ENCODE measurements around the gene EXOSC6. TPM values are rescaled to one million over a fixed set of nuclear protein-coding genes. Genes with fewer than 3 reads are reported as not detected.
A peak's percentile ranks its signal among the peaks of the same experiment; 100 is the strongest.

EXOSC6 gene
- total RNA-seq (2012; rRNA removed) (7.0 and 11.1 TPM in 2 replicates), polyA plus RNA-seq (2012; rRNA removed) (5.8 and 6.3 TPM in 2 replicates), Bru-seq, nascent RNA (percentile 85 among the genes with signal in this experiment), BruChase-seq, experiment 1, labeled RNA remaining after a 6-hour chase (percentile 98 among the genes with signal in this experiment), BruChase-seq, experiment 2, labeled RNA remaining after a 2-hour chase (percentile 98 among the genes with signal in this experiment)
- 4.7 and 5.3 TPM in 2 replicates for polyA plus RNA-seq (2012; cell fraction: cytosol; rRNA removed)
- polyA plus RNA-seq (2012; cell fraction: nucleus; rRNA removed; ENCODE audit: low replicate concordance): 6.1 and 6.9 TPM in 2 replicates
- long read RNA-seq, full-length matches to known transcripts: 39 of 39 reads
- long read RNA-seq, partial matches to known transcripts: 0 of 39 reads
- long read RNA-seq, other reads (novel, unspliced or antisense): 0 of 39 reads

DNA sequence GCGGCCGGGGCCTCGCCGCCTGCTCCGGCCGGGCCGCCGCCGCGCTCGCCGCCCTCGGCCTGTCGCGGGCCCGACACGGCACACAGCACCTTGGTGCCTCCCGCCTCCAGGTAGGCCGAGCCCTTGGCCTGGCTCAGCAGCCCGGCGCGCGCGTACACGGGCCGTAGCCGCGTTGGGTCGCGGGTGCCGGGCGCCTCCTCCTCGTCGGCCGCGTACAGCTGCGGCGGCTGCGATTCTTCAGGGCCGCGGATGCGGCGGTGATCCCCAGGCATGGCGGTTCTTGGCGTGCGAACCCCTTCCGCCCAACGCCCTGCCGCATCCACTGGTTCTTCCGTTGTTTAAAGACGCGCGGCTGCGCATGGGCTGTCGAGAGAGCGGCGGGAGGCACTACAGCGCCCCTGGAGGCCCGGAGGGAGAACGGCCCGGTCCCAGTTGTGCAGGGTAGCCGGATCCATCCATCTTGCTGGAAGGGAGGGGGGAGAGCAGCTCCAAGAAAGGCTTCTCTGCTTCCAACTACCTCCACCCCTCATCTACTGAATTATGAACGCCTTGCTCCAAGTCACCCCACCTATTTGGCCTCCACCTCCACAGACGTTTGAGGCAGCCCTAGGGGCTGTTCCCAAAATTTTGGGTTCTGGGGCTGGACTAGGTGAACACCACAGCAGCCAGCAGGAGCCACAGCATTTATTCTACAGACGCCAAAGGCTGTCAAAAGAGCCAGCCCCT, at the start of gene EXOSC6:
EXOSC6 (minus strand) TSS at position 312 of the 726 bp plus-strand sequence; CDS start at position 272, 40 bp downstream.
- Histone ChIP-seq H4K91ac (ENCODE audit: insufficient read depth, low read depth, low read length) (0 out of 2 replicates have a peak within 1 kb of the TSS, but pooled peaks have one; percentile 26), H4K5ac (ENCODE audit: low read depth, low read length) (peak within 1 kb of the TSS; percentile 40; the same call in 1 of the 2 replicates), H3K4me3 (ENCODE audit: insufficient read depth, low read depth, low read length) (peak within 1 kb of the TSS; percentile 61), H2BK20ac (ENCODE audit: low read depth, low read length) (no peak within 1 kb of the TSS), H4K20me1 (ENCODE audit: insufficient read depth, low read length) (peaks cover 39% of the 10 kb centered on the region), H3K36me3 (ENCODE audit: control insufficient read depth, insufficient read depth, low read length) (peaks cover 43% of the 10 kb centered on the region), H3K56ac (ENCODE audit: extremely low read depth, insufficient read depth, low read length) (no peak within 1 kb of the TSS), H2BK5ac (ENCODE audit: low read depth, low read length, poor library complexity, severe bottlenecking) (peak within 1 kb of the TSS; percentile 74), H3K9ac (ENCODE audit: low read depth, low read length) (peak within 1 kb of the TSS; percentile 46), H2AK9ac (replicated peaks; ENCODE audit: low read depth, low read length, poor library complexity) (peak within 1 kb of the TSS; percentile 94), H3K27ac (ENCODE audit: insufficient read depth, low read length) (peak within 1 kb of the TSS; percentile 74), H2BK15ac (ENCODE audit: low read depth, low read length) (no peak within 1 kb of the TSS), H3K14ac (replicated peaks; ENCODE audit: low read depth, low read length) (peak within 1 kb of the TSS; percentile 76), H3K18ac (ENCODE audit: low read depth, low read length) (no peak within 1 kb of the TSS), H2BK120ac (ENCODE audit: low read depth, low read length) (0 out of 2 replicates have a peak within 1 kb of the TSS, but pooled peaks have one; percentile 23), H3K79me1 (ENCODE audit: low read depth in 1 of 2, low read length in 2 of 2) (peaks cover 3 to 30% of the 10 kb centered on the region in 2 experiments; a peak in 2 of 4 replicates), H3K9me1 (ENCODE audit: insufficient read depth, low read length) (0 out of 2 replicates have a peak, but pooled peaks cover 5% of the 10 kb centered on the region), H3K4ac (ENCODE audit: low read depth, low read length) (peak within 1 kb of the TSS; percentile 75), H2AFZ (replicated peaks; ENCODE audit: low read length, poor library complexity) (peak within 1 kb of the TSS; percentile 93), H3K4me2 (ENCODE audit: low read depth, low read length) (peak within 1 kb of the TSS; percentile 75), H3K9me3 (ENCODE audit: control insufficient read depth, insufficient read depth, low read length) (no peaks in the 10 kb centered on the region), H2AK5ac (ENCODE audit: low read depth, low read length) (no peak within 1 kb of the TSS), H3K27me3 (ENCODE audit: control insufficient read depth, insufficient read depth, low read length) (no peaks in the 10 kb centered on the region), H4K8ac (ENCODE audit: low read depth in 2 of 2, low read length in 2 of 2) (peak within 1 kb of the TSS in 1 of 2 experiments; percentile 65; a peak in 1 of 4 replicates), H3K23ac (ENCODE audit: low read depth, low read length) (0 out of 2 replicates have a peak within 1 kb of the TSS, but pooled peaks have one; percentile 59), H3K4me1 (ENCODE audit: control insufficient read depth, insufficient read depth, low read length) (peaks cover 2% of the 10 kb centered on the region)
- intact Hi-C loops (cut with micrococcal nuclease): no loop called here
- in situ Hi-C loops (cut with MboI; ENCODE audit: low sequenced_read_pairs): no loop called here
- BruUV-seq (replicated peaks): no TSS peak
- CTCF ChIA-PET: no interaction called here
- ATAC-seq (ENCODE audit: low read depth): peak; percentile 94
- POLR2A ChIA-PET (ENCODE audit: unreplicated experiment): no interaction called here
- dilution Hi-C loops (cut with HindIII; ENCODE audit: low sequenced_read_pairs, unreplicated experiment): no loop called here
- DNase-seq: peak; percentile 88
- 0% methylated on average over 3 of the region's 65 CpGs; no CpG with 5 or more reads in 1 of the 2 experiments for WGBS, 2 experiments (ENCODE audit: extremely low coverage in 2 of 2, insufficient read length in 1 of 2)
- TF ChIP-seq NFE2L2 (IDR thresholded peaks at IDR 0.05; ENCODE audit: low read depth, low read length) (no peak), RAD21 (IDR thresholded peaks at IDR 0.05; ENCODE audit: low read length) (no peak), RCOR1 (IDR thresholded peaks at IDR 0.05; ENCODE audit: insufficient replicate concordance, low read length) (no peak), RFX5 (IDR thresholded peaks at IDR 0.05; ENCODE audit: low read depth, low read length) (no peak), USF2 (IDR thresholded peaks at IDR 0.05; ENCODE audit: low read depth, low read length) (no peak), MXI1 (IDR thresholded peaks at IDR 0.05; ENCODE audit: borderline replicate concordance, low read depth, low read length) (peak; percentile 88), MAZ (IDR thresholded peaks at IDR 0.05; ENCODE audit: borderline replicate concordance, low read depth, low read length) (peak; percentile 59; the same call in 1 of the 2 replicates), BHLHE40 (IDR thresholded peaks at IDR 0.05; ENCODE audit: low read depth, low read length) (0 out of 2 replicates have a peak, but pooled peaks have one; percentile 26), POLR2A (IDR thresholded peaks at IDR 0.05; ENCODE audit: low read depth, low read length) (peak; percentile 49; the same call in 1 of the 2 replicates)
- TF ChIP-seq, protein P1, sequence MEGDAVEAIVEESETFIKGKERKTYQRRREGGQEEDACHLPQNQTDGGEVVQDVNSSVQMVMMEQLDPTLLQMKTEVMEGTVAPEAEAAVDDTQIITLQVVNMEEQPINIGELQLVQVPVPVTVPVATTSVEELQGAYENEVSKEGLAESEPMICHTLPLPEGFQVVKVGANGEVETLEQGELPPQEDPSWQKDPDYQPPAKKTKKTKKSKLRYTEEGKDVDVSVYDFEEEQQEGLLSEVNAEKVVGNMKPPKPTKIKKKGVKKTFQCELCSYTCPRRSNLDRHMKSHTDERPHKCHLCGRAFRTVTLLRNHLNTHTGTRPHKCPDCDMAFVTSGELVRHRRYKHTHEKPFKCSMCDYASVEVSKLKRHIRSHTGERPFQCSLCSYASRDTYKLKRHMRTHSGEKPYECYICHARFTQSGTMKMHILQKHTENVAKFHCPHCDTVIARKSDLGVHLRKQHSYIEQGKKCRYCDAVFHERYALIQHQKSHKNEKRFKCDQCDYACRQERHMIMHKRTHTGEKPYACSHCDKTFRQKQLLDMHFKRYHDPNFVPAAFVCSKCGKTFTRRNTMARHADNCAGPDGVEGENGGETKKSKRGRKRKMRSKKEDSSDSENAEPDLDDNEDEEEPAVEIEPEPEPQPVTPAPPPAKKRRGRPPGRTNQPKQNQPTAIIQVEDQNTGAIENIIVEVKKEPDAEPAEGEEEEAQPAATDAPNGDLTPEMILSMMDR (conservative IDR thresholded peaks at IDR 0.05; ENCODE audit: low read depth, low read length): peak; percentile 92
- TF ChIP-seq, protein P2, sequence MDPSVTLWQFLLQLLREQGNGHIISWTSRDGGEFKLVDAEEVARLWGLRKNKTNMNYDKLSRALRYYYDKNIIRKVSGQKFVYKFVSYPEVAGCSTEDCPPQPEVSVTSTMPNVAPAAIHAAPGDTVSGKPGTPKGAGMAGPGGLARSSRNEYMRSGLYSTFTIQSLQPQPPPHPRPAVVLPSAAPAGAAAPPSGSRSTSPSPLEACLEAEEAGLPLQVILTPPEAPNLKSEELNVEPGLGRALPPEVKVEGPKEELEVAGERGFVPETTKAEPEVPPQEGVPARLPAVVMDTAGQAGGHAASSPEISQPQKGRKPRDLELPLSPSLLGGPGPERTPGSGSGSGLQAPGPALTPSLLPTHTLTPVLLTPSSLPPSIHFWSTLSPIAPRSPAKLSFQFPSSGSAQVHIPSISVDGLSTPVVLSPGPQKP (IDR thresholded peaks at IDR 0.05; ENCODE audit: borderline replicate concordance, low read depth, low read length): no peak

All from IMR-90 (cell line).